ENCODE measurements around the gene SALL4.
"Not testable (repeated sequence)": the region's sequence is repeated elsewhere in the genome, so short reads cannot be mapped to it uniquely, and the experiment has no call there.

The SALL4 gene

GRCh38 chr20:51767867-51768758 lies 34.2 kb downstream of the SALL4 start, which contains the start of gene ATP9A:
ATP9A (minus strand) TSS chr20:51768390; CDS start chr20:51768369, 21 bp downstream.
- H3K36me3 ChIP-seq (ENCODE audit: control insufficient read depth in 2 of 2, insufficient read depth in 2 of 2, low read length in 2 of 2): no peaks in the 10 kb centered on the region
- peaks cover 0 to 4% of the 10 kb centered on the region in 2 donors for H3K27me3 ChIP-seq (ENCODE audit: control insufficient read depth in 2 of 2, insufficient read depth in 2 of 2, low read length in 2 of 2)
- H3K4me1 ChIP-seq (ENCODE audit: control insufficient read depth in 2 of 2, insufficient read depth in 2 of 2, low read length in 2 of 2): peaks cover 6 to 7% of the 10 kb centered on the region in 2 donors
- peak within 1 kb of the TSS; percentile 91 to 94 for H3K27ac ChIP-seq (ENCODE audit: low read depth in 2 of 2, low read length in 2 of 2)
- H3K9ac ChIP-seq (ENCODE audit: low read depth in 1 of 2, low read length in 2 of 2): peak within 1 kb of the TSS; percentile 84 to 96
- H3K9me3 ChIP-seq (ENCODE audit: control insufficient read depth in 2 of 2, low read length in 2 of 2): no peaks in the 10 kb centered on the region
- peak within 1 kb of the TSS; percentile 85 to 89 for H3K4me3 ChIP-seq (ENCODE audit: low read length in 2 of 2)

DNA sequence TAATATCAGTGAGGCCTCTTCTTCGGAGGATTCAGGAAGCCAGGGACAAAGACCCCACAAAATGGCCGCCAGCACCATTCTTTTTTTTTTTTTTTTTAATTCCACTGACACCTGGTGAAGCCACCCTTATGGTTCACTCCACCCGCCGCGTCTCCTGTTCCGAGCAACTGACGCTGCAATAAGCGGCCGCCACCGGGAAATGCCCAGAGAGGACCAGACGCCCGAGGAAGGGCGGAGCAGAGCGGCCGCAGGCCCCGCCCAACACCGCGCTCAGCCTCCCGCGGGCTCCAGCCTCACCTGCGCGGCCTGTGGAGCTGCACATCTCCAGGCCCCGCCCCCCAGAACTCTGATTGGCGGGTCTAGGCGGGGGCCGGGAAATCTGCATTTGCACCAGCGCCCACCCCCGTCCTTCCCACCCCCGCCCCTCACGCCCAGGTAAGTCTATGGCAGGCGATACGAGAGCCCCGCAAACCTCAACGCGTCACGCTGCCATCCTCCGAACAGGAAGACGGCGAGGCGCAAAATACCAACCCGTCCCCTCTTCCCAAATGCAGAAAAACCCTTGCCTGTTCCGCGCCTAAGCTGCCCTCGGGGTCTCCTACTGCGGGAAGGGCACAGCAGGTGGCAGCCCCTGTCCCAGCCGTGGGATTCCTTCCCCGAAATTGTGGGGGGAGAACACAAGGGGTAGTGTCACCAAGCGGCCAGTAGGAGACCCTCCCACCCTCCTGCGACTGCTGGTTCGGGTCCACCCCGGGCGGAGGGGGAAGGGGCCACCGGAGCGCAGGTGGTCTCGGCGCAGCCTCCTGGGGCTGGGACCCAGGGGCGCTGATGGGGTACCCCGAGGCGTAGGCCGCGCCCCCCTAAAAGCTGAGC lies 35.1 kb downstream of the SALL4 start:
- Histone ChIP-seq H3K36me3 (ENCODE audit: control insufficient read depth in 2 of 2, insufficient read depth in 2 of 2, low read length in 2 of 2) (no peaks in the 10 kb centered on the region), H3K27ac (ENCODE audit: low read depth in 2 of 2, low read length in 2 of 2) (peak overlapping the region; percentile 91 to 94), H3K9ac (ENCODE audit: low read depth in 1 of 2, low read length in 2 of 2) (peak overlapping the region; percentile 84 to 96), H3K9me3 (ENCODE audit: control insufficient read depth in 2 of 2, low read length in 2 of 2) (no peaks in the 10 kb centered on the region), H3K4me3 (ENCODE audit: low read length in 2 of 2) (peak overlapping the region; percentile 85 to 89), H3K27me3 (ENCODE audit: control insufficient read depth in 2 of 2, insufficient read depth in 2 of 2, low read length in 2 of 2) (peaks cover 0 to 4% of the 10 kb centered on the region in 2 donors), H3K4me1 (ENCODE audit: control insufficient read depth in 2 of 2, insufficient read depth in 2 of 2, low read length in 2 of 2) (peaks cover 6 to 12% of the 10 kb centered on the region in 2 donors)

- H3K27ac ChIP-seq (ENCODE audit: low read depth in 2 of 2, low read length in 2 of 2); H3K9ac ChIP-seq (ENCODE audit: low read depth in 1 of 2, low read length in 2 of 2); H3K9me3 ChIP-seq (ENCODE audit: control insufficient read depth in 2 of 2, low read length in 2 of 2); H3K36me3 ChIP-seq (ENCODE audit: control insufficient read depth in 2 of 2, insufficient read depth in 2 of 2, low read length in 2 of 2); H3K27me3 ChIP-seq (ENCODE audit: control insufficient read depth in 2 of 2, insufficient read depth in 2 of 2, low read length in 2 of 2); H3K4me3 ChIP-seq (ENCODE audit: low read length in 2 of 2): not testable (repeated sequence)
- peaks cover 14 to 19% of the 10 kb centered on the region in 2 donors for H3K4me1 ChIP-seq (ENCODE audit: control insufficient read depth in 2 of 2, insufficient read depth in 2 of 2, low read length in 2 of 2)
Measured at GRCh38 chr20:51765381-51765780, 36.9 kb downstream of the SALL4 start.

- Histone ChIP-seq H3K27me3 (ENCODE audit: control insufficient read depth in 2 of 2, insufficient read depth in 2 of 2, low read length in 2 of 2) (peaks cover 0 to 4% of the 10 kb centered on the region in 2 donors), H3K27ac (ENCODE audit: low read depth in 2 of 2, low read length in 2 of 2) (no peak overlapping the region), H3K4me3 (ENCODE audit: low read length in 2 of 2) (no peak overlapping the region), H3K9ac (ENCODE audit: low read depth in 1 of 2, low read length in 2 of 2) (no peak overlapping the region), H3K4me1 (ENCODE audit: control insufficient read depth in 2 of 2, insufficient read depth in 2 of 2, low read length in 2 of 2) (peaks cover 14 to 19% of the 10 kb centered on the region in 2 donors), H3K9me3 (ENCODE audit: control insufficient read depth in 2 of 2, low read length in 2 of 2) (no peaks in the 10 kb centered on the region), H3K36me3 (ENCODE audit: control insufficient read depth in 2 of 2, insufficient read depth in 2 of 2, low read length in 2 of 2) (no peaks in the 10 kb centered on the region)
Measured at GRCh38 chr20:51763965-51764602, 38.2 kb downstream of the SALL4 start.

- Histone ChIP-seq H3K9me3 (ENCODE audit: control insufficient read depth in 2 of 2, low read length in 2 of 2) (no peaks in the 10 kb centered on the region), H3K27me3 (ENCODE audit: control insufficient read depth in 2 of 2, insufficient read depth in 2 of 2, low read length in 2 of 2) (no peaks in the 10 kb centered on the region), H3K4me3 (ENCODE audit: low read length in 2 of 2) (peak overlapping the region; percentile 13 to 53), H3K9ac (ENCODE audit: low read depth in 1 of 2, low read length in 2 of 2) (peak overlapping the region; percentile 9 to 14), H3K4me1 (ENCODE audit: control insufficient read depth in 2 of 2, insufficient read depth in 2 of 2, low read length in 2 of 2) (peaks cover 11 to 12% of the 10 kb centered on the region in 2 donors), H3K27ac (ENCODE audit: low read depth in 2 of 2, low read length in 2 of 2) (peak overlapping the region; percentile 86 to 88), H3K36me3 (ENCODE audit: control insufficient read depth in 2 of 2, insufficient read depth in 2 of 2, low read length in 2 of 2) (no peaks in the 10 kb centered on the region)
Measured at GRCh38 chr20:51760905-51761546, 41.3 kb downstream of the SALL4 start.

GRCh38 chr20:51759769-51760510 lies 42.4 kb downstream of the SALL4 start:
- no peaks in the 10 kb centered on the region for H3K27me3 ChIP-seq (ENCODE audit: control insufficient read depth in 2 of 2, insufficient read depth in 2 of 2, low read length in 2 of 2)
- no peak overlapping the region for H3K9ac ChIP-seq (ENCODE audit: low read depth in 1 of 2, low read length in 2 of 2)
- H3K4me1 ChIP-seq (ENCODE audit: control insufficient read depth in 2 of 2, insufficient read depth in 2 of 2, low read length in 2 of 2): peaks cover 11 to 12% of the 10 kb centered on the region in 2 donors
- H3K9me3 ChIP-seq (ENCODE audit: control insufficient read depth in 2 of 2, low read length in 2 of 2): no peaks in the 10 kb centered on the region
- H3K27ac ChIP-seq (ENCODE audit: low read depth in 2 of 2, low read length in 2 of 2): no peak overlapping the region
- H3K4me3 ChIP-seq (ENCODE audit: low read length in 2 of 2): no peak overlapping the region
- H3K36me3 ChIP-seq (ENCODE audit: control insufficient read depth in 2 of 2, insufficient read depth in 2 of 2, low read length in 2 of 2): no peaks in the 10 kb centered on the region

DNA sequence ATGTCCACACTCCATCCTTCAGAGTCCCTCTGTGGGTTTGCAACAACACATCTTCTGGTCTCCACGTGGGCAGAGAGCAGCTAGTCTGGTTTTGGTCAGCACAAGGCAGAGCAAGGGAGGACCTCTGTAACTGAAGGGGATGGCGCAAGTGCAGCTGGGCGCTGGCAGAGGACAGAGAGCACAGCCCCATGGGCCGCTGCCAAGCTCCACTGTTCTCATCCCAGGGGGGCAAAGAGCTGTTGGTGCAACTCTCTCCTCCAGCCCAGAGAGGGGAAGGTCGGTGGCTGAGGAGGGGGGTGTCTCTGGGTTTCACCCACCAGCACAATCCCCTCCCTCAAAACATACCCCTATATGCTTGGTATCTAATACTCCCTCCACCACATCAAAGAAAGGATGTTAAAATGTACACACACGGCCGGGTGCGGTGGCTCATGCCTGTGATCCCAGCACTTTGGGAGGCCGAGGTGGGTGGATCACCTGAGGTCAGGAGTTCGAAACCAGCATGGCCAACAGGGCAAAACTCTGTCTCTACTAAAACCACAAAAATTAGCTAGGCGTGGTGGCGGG lies 43.3 kb downstream of the SALL4 start:
- no peaks in the 10 kb centered on the region for H3K9me3 ChIP-seq (ENCODE audit: control insufficient read depth in 2 of 2, low read length in 2 of 2)
- H3K9ac ChIP-seq (ENCODE audit: low read depth in 1 of 2, low read length in 2 of 2): no peak overlapping the region
- peaks cover 11 to 12% of the 10 kb centered on the region in 2 donors for H3K4me1 ChIP-seq (ENCODE audit: control insufficient read depth in 2 of 2, insufficient read depth in 2 of 2, low read length in 2 of 2)
- H3K27me3 ChIP-seq (ENCODE audit: control insufficient read depth in 2 of 2, insufficient read depth in 2 of 2, low read length in 2 of 2): no peaks in the 10 kb centered on the region
- no peak overlapping the region for H3K4me3 ChIP-seq (ENCODE audit: low read length in 2 of 2)
- H3K36me3 ChIP-seq (ENCODE audit: control insufficient read depth in 2 of 2, insufficient read depth in 2 of 2, low read length in 2 of 2): no peaks in the 10 kb centered on the region
- no peak overlapping the region for H3K27ac ChIP-seq (ENCODE audit: low read depth in 2 of 2, low read length in 2 of 2)

GRCh38 chr20:51757226-51757625 lies 45.1 kb downstream of the SALL4 start:
- Histone ChIP-seq H3K4me3 (ENCODE audit: low read length in 2 of 2) (no peak overlapping the region), H3K4me1 (ENCODE audit: control insufficient read depth in 2 of 2, insufficient read depth in 2 of 2, low read length in 2 of 2) (peaks cover 12 to 14% of the 10 kb centered on the region in 2 donors), H3K9ac (ENCODE audit: low read depth in 1 of 2, low read length in 2 of 2) (no peak overlapping the region), H3K36me3 (ENCODE audit: control insufficient read depth in 2 of 2, insufficient read depth in 2 of 2, low read length in 2 of 2) (no peaks in the 10 kb centered on the region), H3K27me3 (ENCODE audit: control insufficient read depth in 2 of 2, insufficient read depth in 2 of 2, low read length in 2 of 2) (no peaks in the 10 kb centered on the region), H3K27ac (ENCODE audit: low read depth in 2 of 2, low read length in 2 of 2) (no peak overlapping the region), H3K9me3 (ENCODE audit: control insufficient read depth in 2 of 2, low read length in 2 of 2) (no peaks in the 10 kb centered on the region)

DNA sequence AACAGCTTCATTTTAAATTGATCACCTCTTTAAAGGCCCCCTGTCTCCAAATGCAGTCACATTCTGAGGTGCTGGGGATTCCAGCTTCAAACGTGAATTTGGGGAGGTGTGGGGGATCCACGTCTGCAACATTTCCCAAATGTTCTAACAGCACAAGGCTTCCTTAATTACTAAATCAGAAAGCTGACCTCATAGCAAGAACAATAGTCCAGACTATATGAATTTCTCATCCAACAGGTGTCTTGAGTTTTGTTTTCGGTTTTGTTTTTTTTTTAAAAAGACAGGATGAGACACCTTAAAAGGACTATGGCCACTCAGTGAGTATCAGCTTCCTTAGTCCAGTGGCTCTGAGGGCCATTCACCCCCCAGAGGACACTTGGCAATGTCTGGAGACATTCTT lies 45.7 kb downstream of the SALL4 start:
- no peak overlapping the region for H3K27ac ChIP-seq (ENCODE audit: low read depth in 2 of 2, low read length in 2 of 2)

More for the DNA sequence above, 45.7 kb downstream of the SALL4 start:
- no peak overlapping the region for H3K9ac ChIP-seq (ENCODE audit: low read depth in 1 of 2, low read length in 2 of 2)
- H3K9me3 ChIP-seq (ENCODE audit: control insufficient read depth in 2 of 2, low read length in 2 of 2): no peaks in the 10 kb centered on the region
- no peaks in the 10 kb centered on the region for H3K36me3 ChIP-seq (ENCODE audit: control insufficient read depth in 2 of 2, insufficient read depth in 2 of 2, low read length in 2 of 2)
- no peaks in the 10 kb centered on the region for H3K27me3 ChIP-seq (ENCODE audit: control insufficient read depth in 2 of 2, insufficient read depth in 2 of 2, low read length in 2 of 2)
- H3K4me1 ChIP-seq (ENCODE audit: control insufficient read depth in 2 of 2, insufficient read depth in 2 of 2, low read length in 2 of 2): peaks cover 12 to 15% of the 10 kb centered on the region in 2 donors
- H3K4me3 ChIP-seq (ENCODE audit: low read length in 2 of 2): no peak overlapping the region
